OCI-M2 (cell line): ENCODE results near the gene TCF4.
A peak's percentile ranks its signal among the peaks of the same experiment; 100 is the strongest.

ENCODE experiments used
- DNase-seq: peaks from one replicate; lab custom pipeline; 2025; ENCODE audit not compliant: unreplicated experiment; lab: John Stamatoyannopoulos, UW

The TCF4 gene

GRCh38 chr18:55588111-55588869 is at the start of gene TCF4:
TSS of gene TCF4 (minus strand) at chr18:55588192. CDS start at chr18:55587116, 1,076 bp downstream.
- no peak for DNase-seq

GRCh38 chr18:55637204-55637603 is 49.2 kb upstream of the TCF4 start:
- no peak for DNase-seq

GRCh38 chr18:55635439-55635838 is 47.4 kb upstream of the TCF4 start:
- DNase-seq = no peak

GRCh38 chr18:55634545-55634944 is 46.6 kb upstream of the TCF4 start:
- no peak for DNase-seq

- DNase-seq = no peak
These were observed 45.0 kb upstream of the TCF4 start for GRCh38 chr18:55633032-55633431.

- DNase-seq = no peak
These were observed 41.1 kb upstream of the TCF4 start for GRCh38 chr18:55629133-55629532.

GRCh38 chr18:55627007-55627406 is 39.0 kb upstream of the TCF4 start:
- no peak for DNase-seq

- no peak for DNase-seq
These were observed 37.9 kb upstream of the TCF4 start for GRCh38 chr18:55625901-55626300.

GRCh38 chr18:55623626-55624025 is 35.6 kb upstream of the TCF4 start:
- no peak for DNase-seq

- no peak for DNase-seq
These were observed 22.5 kb upstream of the TCF4 start for GRCh38 chr18:55610506-55610905.

- no peak for DNase-seq
These were observed 21.3 kb upstream of the TCF4 start for GRCh38 chr18:55609160-55609825.

GRCh38 chr18:55608497-55608896 is 20.5 kb upstream of the TCF4 start:
- no peak for DNase-seq

- no peak for DNase-seq
These were observed 19.8 kb upstream of the TCF4 start for GRCh38 chr18:55607773-55608172.

GRCh38 chr18:55605733-55606338 is 17.8 kb upstream of the TCF4 start:
- no peak for DNase-seq

GRCh38 chr18:55603775-55604174 is 15.8 kb upstream of the TCF4 start:
- DNase-seq = no peak

GRCh38 chr18:55593888-55594287 is 5.9 kb upstream of the TCF4 start:
- DNase-seq = no peak

- no peak for DNase-seq
These were observed 4.6 kb upstream of the TCF4 start for GRCh38 chr18:55592572-55592971.

- no peak for DNase-seq
These were observed 4.1 kb upstream of the TCF4 start for GRCh38 chr18:55592106-55592505.

GRCh38 chr18:55589625-55590291 is 1.8 kb upstream of the TCF4 start:
- DNase-seq = peak; percentile 80

GRCh38 chr18:55588870-55589595 is 1.0 kb upstream of the TCF4 start:
- no peak for DNase-seq
